Stimulated activated CD8-positive, alpha-beta memory T cell treated with anti-CD3 and anti-CD28 coated beads, Interleukin-12 subunit alpha, Interleukin-12 subunit beta, amount 100 ng/mL, for 1 hour (primary cell): ENCODE measurements around the gene RNF31.
A peak's percentile ranks its signal among the peaks of the same experiment; 100 is the strongest.

Source experiments
- DNase-seq: peaks from one replicate; pipeline ENCODE4 v3.0.0-alpha.2; 2020; ENCODE audit warnings: low read depth

Gene RNF31

DNA sequence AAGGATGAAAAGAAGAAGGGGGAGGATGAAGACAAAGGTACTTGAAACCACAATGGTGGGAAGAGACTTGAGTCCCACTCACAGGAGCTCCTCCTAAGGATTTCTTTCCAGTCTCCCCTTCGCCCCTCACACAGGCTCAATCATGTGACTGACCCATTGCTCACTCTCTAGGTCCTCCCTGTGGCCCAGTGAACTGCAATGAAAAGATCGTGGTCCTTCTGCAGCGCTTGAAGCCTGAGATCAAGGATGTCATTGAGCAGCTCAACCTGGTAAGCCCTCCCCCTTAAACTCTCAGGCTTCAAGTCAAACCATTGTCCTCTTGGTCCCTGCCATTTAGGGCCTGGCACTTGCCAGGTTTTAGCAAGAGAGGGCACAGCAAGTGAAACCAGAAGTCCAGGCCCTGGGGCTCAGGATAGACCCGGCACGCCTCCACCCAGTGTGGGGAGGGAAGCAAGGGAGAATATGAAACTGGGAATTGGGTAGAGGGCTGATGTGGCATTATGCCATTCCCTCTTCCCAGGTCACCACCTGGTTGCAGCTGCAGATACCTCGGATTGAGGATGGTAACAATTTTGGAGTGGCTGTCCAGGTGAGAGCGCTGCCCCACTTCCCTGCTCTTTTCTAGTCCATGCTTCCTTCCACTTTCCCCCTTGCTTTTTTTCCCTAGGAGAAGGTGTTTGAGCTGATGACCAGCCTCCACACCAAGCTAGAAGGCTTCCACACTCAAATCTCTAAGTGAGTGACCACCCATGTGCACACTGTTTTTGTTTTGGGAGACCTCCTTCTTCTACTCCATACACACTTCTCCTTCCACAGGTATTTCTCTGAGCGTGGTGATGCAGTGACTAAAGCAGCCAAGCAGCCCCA lies 9.5 kb upstream of the RNF31 start:
- DNase-seq: no peak

DNA sequence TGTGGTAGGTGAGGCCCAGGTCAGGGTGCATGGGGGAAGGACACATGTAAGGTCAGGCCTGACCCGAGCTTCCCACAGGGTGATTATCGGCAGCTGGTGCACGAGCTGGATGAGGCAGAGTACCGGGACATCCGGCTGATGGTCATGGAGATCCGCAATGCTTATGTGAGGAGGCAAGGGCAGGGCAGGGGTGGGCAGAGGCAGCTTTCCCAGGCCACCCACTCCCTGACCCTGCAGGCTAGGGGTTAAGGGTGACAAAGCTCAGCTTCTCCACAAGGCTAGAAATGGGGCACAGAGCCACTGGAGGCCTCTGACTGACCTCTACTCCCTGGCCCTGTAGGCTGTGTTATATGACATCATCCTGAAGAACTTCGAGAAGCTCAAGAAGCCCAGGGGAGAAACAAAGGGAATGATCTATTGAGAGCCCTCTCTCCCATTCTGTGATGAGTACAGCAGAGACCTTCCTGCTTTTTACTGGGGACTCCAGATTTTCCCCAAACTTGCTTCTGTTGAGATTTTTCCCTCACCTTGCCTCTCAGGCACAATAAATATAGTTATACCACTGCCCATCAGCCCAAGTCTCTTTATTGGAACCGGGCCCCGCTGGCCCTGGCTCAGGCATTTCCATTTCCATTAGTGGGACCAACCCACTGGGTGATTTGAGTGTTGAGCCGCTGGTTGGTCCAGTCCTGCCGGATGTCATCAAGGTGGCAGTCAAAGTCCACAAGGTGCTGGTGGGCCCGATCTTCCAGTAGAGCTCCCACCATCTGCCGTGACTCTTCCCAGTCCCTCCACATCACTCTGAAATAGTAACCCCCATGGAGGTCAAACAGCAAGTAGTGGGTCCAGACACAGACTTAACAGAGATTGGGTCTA lies 8.7 kb upstream of the RNF31 start:
- DNase-seq: no peak

DNA sequence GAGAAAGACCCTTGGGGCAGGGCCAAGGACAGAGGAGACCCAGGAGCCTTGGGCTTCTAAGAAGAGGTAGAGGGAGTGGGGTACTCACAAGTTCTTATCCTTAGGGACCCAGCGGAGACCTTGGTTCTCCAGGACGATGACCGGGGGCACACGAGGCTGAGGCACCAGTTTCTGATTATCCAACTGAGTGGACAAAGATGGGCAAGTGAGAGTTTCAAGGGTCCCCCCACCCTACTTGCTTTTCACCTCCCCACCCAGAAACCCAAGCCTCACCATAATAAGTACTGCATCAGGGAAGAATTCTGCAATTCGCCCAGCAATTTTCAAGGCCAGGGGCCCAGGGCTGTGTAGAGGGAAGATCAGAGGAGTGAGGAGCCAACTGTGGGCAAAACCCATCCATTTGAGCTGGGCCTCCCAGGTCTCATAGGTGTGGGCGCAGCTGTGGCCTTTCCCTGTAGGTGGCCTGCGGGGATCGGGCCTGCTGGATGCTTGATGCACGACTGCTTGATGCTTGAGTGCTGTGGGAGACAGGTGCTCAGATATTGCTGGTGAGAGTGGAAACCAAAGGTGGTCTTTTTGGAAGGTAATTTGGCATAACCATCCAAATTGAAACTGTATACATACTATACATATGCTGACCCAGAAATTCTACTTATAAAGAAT lies 7.9 kb upstream of the RNF31 start:
- no peak for DNase-seq

DNA sequence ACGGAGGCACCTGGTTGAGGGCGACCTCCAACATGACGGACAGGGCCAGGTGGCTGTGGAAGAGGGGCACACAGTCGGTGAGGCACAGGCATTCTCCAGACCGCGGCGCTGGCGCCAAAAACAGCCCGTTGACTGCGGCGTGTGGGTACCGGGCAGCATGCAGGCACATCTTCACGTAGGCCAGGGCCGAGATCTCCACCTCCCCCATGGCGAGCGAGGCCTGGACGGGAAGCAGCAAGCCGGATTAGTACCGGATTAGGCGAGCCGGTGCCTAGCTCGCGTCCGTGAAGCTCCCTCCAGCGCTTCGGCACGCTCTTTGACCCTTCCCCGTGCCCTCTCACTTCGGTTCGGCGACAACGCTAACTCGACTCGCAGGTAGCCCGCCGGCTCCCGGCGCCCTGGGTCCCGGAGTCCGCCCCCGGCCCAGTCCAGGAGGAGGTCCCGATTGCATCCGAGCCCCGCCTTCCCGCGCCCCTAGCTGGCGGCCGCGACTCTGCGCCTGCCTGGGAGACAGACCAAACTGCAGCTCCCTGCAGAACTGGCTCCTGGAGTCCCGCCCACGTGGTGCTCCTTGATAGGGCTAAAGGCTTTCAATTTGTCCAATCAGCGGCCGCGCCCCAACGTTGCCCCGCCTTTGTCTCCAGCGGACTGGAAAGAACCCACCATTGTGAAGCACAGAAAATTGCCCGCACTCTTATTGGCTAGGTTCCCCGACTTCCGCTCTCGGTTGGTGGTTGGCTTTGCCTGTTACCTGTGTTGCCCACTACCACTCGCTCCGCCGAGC lies 6.0 kb upstream of the RNF31 start, which contains the start of gene EMC9:
Gene EMC9, minus strand, starts transcription at position 495 of the 784 bp plus-strand sequence. Its CDS starts 287 bp downstream, at position 208.
- DNase-seq: peak; percentile 99

DNA sequence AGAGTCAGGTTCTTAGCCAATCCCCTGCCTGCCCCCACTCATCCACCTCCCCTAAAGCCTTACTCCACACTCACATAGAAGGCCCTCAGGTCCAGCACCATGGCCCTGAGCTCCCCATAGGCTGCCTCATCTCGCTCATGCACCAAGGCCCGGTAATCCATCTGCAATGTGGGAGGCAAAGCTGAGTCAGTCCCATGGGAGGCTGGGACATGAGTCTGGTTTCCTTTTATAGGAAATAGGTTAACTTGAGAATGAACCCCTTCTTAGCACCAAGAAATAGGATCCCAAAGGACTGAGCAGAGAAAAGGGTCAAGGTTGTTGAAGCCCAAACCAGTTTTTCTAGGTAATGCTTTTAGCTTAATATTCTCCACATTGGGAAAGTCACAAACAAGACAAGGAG lies 3.8 kb upstream of the RNF31 start:
- DNase-seq: no peak

DNA sequence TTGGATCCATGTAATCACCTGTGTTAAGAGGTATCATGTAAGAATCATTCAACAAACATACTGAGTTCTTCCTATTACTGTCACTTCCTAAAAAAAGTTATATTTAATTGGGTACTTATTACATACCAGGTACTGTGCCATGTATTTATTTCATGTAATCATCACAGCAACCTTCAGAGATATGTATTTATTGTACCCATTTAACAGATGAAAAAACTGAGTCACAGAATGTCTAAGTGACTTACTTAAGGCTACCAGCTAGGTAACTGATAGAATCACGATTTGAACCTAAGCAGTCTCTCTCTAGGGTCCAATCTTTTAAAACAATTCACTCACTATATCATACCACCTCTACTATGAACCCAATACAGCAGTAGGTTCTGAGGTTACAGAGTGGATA lies 2.8 kb upstream of the RNF31 start:
- DNase-seq: no peak

DNA sequence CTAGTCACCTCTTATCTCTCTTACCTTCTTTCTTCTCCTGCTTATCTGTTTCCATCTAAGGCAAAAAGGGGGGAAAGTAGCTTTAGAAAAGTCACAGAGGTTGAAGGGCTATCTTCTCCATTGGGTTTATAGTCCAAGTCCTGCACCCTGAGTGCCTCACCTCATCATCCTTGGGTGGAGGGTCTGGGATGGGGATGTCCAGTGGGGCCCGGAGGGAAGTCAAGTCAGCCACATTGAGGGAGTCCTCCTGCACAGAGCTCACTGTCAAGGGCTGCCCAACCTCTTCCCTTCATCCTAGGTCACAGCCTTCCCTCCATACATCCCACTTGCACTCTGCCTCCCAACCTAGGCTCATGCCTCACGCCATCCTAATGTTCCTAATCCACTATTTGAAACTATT lies 2.1 kb upstream of the RNF31 start:
- DNase-seq: no peak

DNA sequence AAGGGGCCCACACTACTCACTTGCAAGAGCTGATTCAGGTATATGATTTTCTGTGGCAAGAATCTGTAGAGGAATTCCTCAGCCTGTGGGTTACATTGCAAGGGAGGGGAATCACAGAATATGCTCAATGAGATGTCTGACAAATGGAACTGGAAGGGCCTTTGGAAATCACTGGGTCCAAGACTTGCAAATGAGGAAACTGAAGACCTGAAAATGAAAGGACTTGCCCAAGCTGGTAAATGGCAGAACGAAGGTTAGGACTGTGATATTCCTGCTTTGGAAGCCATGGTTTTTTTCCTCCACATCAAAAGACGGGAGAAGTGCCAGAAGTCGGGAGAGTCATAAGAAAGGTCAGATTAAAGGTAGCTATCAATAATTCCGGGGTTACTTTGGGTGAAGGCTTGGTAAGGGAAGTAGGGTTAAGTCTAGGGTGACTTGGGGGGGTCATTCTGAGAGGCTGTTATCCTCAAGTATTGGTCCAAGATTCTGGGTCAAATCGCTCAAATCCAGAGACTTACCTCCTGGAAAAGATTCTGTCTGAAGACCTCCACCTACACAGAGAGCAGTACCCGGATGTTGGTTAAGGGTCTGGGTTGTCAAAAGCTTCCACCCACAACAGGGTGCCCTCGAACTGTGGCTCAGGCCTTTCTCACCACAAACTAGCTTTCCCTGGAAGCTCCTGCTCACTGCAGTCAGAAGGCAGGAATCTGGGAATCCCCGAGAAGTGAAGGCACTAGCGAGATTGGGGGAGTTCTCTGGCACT lies 1.4 kb upstream of the RNF31 start:
- no peak for DNase-seq

DNA sequence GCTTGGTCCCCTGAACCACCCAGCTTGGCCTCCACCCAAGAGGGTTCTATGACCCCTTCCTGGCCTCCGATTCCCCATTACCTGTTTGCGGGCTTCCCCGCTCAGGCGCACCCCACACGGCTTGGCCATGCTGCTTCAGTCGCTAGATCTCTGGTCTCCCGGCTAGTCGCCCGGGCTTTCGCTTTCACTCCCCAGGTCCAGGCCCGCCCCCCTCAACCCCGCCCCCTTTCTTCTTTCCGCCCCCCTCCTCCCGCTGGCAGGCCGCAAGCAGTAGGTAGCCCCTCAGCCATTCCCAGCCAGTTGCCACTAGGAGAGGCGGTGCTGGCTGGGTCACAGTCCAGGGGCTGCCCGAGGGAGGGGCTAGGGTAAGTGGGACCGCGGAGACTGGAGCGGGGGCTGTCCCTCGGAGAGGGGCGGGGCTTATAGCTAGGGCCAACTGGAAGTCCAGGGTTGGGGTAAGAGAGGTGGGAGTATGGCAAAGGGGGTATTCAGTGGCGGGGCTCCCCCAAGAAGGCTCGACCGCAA lies 783 bp upstream of the RNF31 start, which contains the start of gene PSME2:
Gene PSME2, minus strand, starts transcription at position 158 of the 525 bp plus-strand sequence. Its CDS starts 29 bp downstream, at position 129.
- peak; percentile 66 for DNase-seq

DNA sequence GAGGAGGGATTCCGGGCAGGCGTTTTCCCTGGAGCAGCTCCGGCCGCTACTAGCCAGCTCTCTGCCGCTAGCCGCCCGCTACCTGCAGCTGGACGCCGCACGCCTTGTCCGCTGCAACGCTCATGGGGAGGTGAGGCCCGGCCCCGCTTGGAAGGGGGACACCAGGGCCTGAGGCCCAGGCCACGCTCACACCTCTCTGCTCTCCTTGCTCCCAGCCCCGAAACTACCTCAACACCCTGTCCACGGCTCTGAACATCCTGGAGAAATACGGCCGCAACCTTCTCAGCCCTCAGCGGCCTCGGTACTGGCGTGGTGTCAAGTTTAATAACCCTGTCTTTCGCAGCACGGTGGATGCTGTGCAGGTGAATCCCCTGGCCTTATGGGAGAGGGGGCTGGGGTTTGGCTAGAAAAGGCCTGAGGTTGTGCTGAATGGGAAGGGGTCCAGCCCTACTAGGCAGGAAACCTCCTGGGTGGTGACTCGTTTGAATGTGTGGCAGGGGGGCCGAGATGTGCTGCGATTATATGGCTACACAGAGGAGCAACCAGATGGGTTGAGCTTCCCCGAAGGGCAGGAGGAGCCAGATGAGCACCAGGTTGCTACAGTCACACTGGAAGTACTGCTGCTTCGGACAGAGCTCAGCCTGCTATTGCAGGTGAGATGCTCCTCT lies 597 bp downstream of the RNF31 start:
- no peak for DNase-seq

DNA sequence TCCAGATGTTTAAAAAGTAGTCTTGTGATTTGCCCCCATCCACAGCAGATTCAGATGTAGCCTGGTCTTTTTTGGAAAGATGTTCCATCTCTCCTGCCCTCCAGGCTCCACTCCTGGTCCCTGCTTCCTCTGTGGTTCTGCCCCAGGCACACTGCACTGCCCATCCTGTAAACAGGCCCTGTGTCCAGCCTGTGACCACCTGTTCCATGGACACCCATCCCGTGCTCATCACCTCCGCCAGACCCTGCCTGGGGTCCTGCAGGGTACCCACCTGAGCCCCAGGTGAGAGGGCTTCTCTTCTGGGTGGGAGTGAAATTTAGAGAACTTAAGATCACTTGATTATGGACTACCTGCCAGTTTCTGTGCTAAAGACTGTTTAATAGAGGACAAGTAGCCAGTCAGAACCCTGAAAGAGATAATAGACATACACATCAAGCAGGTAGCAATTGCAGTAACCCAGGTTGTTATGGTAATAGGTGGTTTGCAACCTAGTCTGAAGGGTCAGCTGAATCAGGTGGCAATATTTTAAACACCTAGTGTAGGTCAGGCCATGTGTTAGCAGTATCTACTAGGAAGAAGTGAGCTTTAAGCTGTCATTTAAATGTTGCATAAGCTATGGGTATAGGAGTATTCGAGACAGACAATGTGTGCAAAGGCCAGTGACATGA lies 2.1 kb downstream of the RNF31 start:
- DNase-seq: no peak

DNA sequence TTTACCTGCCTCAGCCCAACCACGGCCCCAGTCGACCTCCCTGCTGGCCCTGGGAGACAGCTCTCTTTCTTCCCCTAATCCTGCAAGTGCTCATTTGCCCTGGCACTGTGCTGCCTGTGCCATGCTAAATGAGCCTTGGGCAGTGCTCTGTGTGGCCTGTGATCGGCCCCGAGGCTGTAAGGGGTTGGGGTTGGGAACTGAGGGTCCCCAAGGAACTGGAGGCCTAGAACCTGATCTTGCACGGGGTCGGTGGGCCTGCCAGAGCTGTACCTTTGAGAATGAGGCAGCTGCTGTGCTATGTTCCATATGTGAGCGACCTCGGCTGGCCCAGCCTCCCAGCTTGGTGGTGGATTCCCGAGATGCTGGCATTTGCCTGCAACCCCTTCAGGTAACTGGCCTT lies 2.8 kb downstream of the RNF31 start:
- DNase-seq: no peak

DNA sequence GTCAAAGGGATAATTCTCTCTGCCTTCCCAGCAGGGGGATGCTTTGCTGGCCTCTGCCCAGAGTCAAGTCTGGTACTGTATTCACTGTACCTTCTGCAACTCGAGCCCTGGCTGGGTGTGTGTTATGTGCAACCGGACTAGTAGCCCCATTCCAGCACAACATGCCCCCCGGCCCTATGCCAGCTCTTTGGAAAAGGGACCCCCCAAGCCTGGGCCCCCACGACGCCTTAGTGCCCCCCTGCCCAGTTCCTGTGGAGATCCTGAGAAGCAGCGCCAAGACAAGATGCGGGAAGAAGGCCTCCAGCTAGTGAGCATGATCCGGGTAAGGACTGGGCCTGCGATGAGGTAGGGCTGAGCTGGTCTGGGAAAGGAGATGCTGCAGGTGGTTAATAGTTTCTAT lies 3.3 kb downstream of the RNF31 start:
- no peak for DNase-seq

DNA sequence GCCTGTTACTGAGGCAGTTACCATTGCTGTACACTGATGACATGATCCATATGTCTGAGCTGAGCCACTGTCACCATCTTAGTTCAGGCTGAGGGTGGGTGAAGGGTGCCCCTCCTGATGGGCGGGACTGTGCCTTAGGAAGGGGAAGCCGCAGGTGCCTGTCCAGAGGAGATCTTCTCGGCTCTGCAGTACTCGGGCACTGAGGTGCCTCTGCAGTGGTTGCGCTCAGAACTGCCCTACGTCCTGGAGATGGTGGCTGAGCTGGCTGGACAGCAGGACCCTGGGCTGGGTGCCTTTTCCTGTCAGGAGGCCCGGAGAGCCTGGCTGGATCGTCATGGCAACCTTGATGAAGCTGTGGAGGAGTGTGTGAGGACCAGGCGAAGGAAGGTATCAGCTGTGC lies 3.7 kb downstream of the RNF31 start:
- no peak for DNase-seq

DNA sequence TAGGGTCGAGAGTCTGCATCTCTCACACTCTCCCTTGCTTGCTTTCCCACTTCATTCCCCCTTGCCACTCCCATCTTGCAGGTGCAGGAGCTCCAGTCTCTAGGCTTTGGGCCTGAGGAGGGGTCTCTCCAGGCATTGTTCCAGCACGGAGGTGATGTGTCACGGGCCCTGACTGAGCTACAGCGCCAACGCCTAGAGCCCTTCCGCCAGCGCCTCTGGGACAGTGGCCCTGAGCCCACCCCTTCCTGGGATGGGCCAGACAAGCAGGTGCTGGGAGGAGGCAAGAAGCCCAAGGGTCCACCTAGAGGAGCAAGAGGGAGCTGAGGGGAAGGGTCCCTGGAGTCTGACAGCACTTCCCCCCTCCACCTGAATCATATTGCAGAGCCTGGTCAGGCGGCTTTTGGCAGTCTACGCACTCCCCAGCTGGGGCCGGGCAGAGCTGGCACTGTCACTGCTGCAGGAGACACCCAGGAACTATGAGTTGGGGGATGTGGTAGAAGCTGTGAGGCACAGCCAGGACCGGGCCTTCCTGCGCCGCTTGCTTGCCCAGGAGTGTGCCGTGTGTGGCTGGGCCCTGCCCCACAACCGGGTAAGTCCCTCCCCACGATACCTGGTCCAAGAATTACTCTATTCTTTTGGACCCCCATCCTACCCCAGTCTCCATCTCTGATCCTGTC lies 4.2 kb downstream of the RNF31 start:
- DNase-seq: no peak

DNA sequence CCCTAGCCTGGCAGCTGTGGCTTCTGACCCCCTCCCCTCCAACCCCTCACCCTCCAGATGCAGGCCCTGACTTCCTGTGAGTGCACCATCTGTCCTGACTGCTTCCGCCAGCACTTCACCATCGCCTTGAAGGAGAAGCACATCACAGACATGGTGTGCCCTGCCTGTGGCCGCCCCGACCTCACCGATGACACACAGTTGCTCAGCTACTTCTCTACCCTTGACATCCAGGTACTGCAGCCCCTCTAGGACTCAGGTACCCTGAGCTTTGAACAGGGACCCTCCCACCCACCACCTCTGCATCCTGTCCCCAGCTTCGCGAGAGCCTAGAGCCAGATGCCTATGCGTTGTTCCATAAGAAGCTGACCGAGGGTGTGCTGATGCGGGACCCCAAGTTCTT lies 7.8 kb downstream of the RNF31 start:
- no peak for DNase-seq

DNA sequence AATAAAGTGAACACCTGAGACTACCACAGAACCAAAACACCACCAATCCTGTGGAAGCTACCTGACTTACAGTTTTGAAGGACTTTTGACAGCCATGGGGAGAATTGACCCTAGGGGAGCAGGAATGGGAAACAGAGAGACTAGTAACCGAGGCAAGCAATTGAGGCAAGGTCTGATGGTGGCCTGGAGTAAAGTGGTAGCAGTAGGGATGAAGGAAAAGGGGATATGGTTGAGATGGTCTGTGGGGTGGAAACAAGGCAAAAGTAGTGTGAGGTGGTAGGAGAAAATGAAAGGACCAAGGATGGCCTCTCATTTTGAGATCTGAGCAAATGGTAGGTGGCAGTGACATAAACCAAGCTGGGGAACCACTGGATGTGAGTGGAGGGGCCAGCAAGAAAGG lies 9.5 kb downstream of the RNF31 start:
- no peak for DNase-seq

DNA sequence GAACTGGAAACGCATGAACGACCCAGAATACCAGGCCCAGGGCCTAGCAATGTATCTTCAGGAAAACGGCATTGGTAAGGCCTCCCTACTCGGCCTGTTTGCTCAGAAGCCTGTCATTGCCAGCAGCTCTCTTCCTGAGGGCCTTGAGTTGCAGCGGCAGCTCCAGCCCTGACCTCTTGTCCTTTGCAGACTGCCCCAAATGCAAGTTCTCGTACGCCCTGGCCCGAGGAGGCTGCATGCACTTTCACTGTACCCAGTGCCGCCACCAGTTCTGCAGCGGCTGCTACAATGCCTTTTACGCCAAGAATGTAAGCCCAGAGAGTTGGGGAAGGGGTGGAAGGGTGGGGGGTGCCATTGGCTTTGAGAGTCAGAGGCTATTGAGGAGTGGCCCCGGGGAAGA lies 10.0 kb downstream of the RNF31 start:
- no peak for DNase-seq
